ENCODE results near the gene BRSK2.

The BRSK2 gene

DNA sequence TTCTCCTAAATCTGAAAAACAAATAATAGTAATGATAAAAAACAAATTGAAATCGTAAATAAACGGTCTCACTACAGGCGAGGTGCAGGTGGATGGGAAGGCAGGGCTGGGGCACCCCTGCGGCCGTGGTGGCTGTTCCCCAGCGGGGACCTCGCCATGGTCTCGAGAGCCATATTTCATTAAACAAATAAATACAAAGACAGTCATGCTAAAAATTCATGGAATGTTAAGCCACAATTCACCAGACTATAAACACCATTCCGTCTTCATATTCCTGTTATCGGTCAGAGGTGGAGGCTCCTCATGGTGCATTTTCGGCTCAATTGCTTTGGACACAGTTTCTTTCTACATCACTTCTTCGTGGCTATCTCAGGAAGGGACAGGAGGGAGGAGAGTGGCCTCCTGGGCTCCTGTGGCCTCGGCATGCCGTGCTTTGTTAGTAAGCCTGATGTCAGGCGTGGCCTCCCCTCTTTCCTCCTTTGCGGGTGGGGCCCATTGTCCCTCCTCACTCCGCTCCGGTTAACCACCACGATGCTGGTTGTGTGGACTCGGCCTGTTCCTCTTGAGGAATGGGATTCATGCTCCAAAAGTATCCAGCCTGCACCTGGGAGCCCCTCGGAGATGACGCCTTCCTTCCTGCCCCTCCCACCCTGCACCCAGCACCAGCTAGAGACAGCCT is 16.1 kb upstream of the BRSK2 start:
- POLR2A ChIA-PET, result interaction anchor here (0.7 to 1.3 kb wide), 2 partner anchors 9 kb away, joined by 3 to 4 read pairs; no protein-coding TSS in a partner anchor

DNA sequence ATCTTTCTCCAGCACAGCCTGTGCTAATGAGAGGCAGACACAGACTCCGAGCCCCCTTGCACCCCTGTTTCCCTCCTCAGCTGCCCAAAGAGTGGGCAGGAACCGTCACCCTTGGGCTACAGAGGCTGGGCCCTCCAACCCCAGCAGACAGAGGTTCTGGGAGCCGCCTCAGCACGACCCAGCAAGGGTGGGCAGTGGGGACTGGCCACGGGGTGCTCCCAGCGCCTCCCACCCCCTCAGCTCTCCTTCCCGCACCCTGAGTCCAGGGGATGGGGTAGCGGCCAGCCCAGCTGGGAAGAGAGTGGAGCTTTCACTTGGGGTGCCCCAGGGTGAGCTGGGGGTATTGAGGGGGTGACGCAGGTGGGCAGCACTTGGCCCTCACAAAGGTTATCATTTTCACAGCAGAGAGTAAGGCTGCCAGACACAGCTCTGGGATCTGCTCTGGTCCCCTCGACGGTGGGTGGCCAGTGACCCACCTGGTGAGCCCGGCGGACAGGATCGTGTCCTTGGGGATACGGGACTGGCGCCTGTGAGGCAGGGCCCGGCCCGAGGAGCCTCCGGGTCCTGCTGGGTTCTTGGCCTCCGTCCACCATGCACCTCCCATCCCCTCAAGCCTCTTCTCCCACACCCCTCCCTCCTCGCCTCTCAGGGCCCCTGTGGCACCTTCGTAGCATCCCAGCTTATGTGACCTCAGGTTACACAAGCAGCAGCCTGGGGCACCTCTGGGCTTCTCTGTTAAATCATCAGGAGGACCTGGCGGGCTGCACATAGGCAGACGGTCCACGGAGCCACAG is 14.4 kb upstream of the BRSK2 start:
- DNase-seq (ENCODE audit: extremely low spot score), result no peak
- ChIA-PET CTCF (no interaction called here), POLR2A (no interaction called here)
- no peak for TF ChIP-seq NFRKB (IDR thresholded peaks at IDR 0.05)
- TF ChIP-seq FOXM1 (IDR thresholded peaks at IDR 0.05; ENCODE audit: borderline replicate concordance), result no peak
- no peak for TF ChIP-seq FOXA1 (IDR thresholded peaks at IDR 0.05)
- no peak for TF ChIP-seq TARDBP (IDR thresholded peaks at IDR 0.05)
- TF ChIP-seq ZNF384 (IDR thresholded peaks at IDR 0.05), result no peak
- TF ChIP-seq LEF1 (IDR thresholded peaks at IDR 0.05; ENCODE audit: borderline replicate concordance), result no peak
- TF ChIP-seq ARNT (IDR thresholded peaks at IDR 0.05), result no peak
- TF ChIP-seq BHLHE40 (IDR thresholded peaks at IDR 0.05; ENCODE audit: borderline replicate concordance), result no peak
- no peak for TF ChIP-seq FOXK2 (IDR thresholded peaks at IDR 0.05)
- TF ChIP-seq, protein P1, sequence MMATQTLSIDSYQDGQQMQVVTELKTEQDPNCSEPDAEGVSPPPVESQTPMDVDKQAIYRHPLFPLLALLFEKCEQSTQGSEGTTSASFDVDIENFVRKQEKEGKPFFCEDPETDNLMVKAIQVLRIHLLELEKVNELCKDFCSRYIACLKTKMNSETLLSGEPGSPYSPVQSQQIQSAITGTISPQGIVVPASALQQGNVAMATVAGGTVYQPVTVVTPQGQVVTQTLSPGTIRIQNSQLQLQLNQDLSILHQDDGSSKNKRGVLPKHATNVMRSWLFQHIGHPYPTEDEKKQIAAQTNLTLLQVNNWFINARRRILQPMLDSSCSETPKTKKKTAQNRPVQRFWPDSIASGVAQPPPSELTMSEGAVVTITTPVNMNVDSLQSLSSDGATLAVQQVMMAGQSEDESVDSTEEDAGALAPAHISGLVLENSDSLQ (IDR thresholded peaks at IDR 0.05), result no peak
- no peak for TF ChIP-seq L3MBTL2 (conservative IDR thresholded peaks at IDR 0.05)
- no peak for TF ChIP-seq SP1 (IDR thresholded peaks at IDR 0.05)
- no peak for TF ChIP-seq ELF4 (IDR thresholded peaks at IDR 0.05)
- no peak for TF ChIP-seq HDGF (IDR thresholded peaks at IDR 0.05; ENCODE audit: borderline replicate concordance)
- no peak for TF ChIP-seq SUZ12 (IDR thresholded peaks at IDR 0.05)
- TF ChIP-seq CTBP1 (IDR thresholded peaks at IDR 0.05; ENCODE audit: borderline replicate concordance), result no peak

More for the DNA sequence above, 16.1 kb upstream of the BRSK2 start:
- CTCF ChIA-PET, result interaction anchor here (0.9 kb wide), 1 partner anchor 8 kb away, joined by 3 read pairs; no protein-coding TSS in a partner anchor
- TF ChIP-seq ELF4 (IDR thresholded peaks at IDR 0.05), result no peak
- no peak for TF ChIP-seq FOXA1 (IDR thresholded peaks at IDR 0.05)
- TF ChIP-seq LEF1 (IDR thresholded peaks at IDR 0.05; ENCODE audit: borderline replicate concordance), result no peak
- TF ChIP-seq FOXM1 (IDR thresholded peaks at IDR 0.05; ENCODE audit: borderline replicate concordance), result no peak
- no peak for TF ChIP-seq SP1 (IDR thresholded peaks at IDR 0.05)
- no peak for TF ChIP-seq BHLHE40 (IDR thresholded peaks at IDR 0.05; ENCODE audit: borderline replicate concordance)
- TF ChIP-seq L3MBTL2 (conservative IDR thresholded peaks at IDR 0.05), result no peak
- TF ChIP-seq ZNF384 (IDR thresholded peaks at IDR 0.05), result no peak
- TF ChIP-seq NFRKB (IDR thresholded peaks at IDR 0.05), result no peak
- no peak for TF ChIP-seq TARDBP (IDR thresholded peaks at IDR 0.05)
- no peak for TF ChIP-seq SUZ12 (IDR thresholded peaks at IDR 0.05)
- TF ChIP-seq FOXK2 (IDR thresholded peaks at IDR 0.05), result no peak
- DNase-seq (ENCODE audit: extremely low spot score), result no peak

DNA sequence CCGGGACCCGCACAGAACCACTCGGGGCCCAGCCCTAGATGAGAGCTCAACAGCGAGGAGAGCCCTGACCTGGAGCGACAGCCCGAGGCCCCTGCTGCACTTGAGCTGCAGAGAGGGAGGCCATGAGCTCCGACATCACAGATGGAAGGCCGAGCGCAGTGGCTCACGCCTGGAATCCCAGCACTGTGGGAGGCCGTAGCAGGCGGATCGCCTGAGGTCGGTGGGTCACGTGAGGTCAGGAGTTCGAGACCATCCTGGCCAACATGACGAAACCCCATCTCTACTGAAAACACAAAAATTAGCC is 13.8 kb upstream of the BRSK2 start:
- POLR2A ChIA-PET, result no interaction called here
- CTCF ChIA-PET, result no interaction called here
- no peak for DNase-seq (ENCODE audit: extremely low spot score)
- TF ChIP-seq, protein P1 (IDR thresholded peaks at IDR 0.05), result no peak
- no peak for TF ChIP-seq HDGF (IDR thresholded peaks at IDR 0.05; ENCODE audit: borderline replicate concordance)
- TF ChIP-seq TARDBP (IDR thresholded peaks at IDR 0.05), result no peak

DNA sequence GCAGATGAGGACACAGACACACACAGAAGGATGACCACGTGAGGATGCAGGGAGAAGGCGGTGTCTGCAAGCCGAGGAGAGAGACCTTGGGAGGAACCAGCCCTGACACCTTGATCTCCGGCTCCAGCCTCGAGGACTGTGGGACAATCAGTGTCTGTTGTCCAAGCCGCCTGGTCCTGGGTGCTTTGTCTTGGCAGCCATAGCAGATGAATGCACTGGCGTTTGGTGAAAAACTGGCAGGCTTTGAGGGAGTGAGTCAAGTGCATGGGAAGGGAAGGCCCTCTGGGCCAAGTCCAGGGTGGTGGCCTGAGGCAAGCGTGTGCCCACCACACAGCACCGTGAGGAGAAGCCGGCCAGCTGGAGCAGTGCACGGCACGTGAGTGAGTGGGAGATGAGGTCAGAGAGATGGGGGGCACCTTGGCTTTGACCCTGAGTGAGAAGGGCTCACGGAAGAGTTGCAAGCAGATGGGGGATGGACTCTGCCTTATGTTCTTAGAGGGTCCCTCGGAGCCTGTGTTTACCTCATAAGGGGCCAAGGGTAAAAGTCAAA is 12.4 kb upstream of the BRSK2 start:
- CTCF ChIA-PET, result no interaction called here
- no peak for DNase-seq (ENCODE audit: extremely low spot score)
- TF ChIP-seq LEF1 (IDR thresholded peaks at IDR 0.05; ENCODE audit: borderline replicate concordance) (no peak), CTBP1 (IDR thresholded peaks at IDR 0.05; ENCODE audit: borderline replicate concordance) (no peak), SP1 (IDR thresholded peaks at IDR 0.05) (no peak), BHLHE40 (IDR thresholded peaks at IDR 0.05; ENCODE audit: borderline replicate concordance) (no peak), L3MBTL2 (conservative IDR thresholded peaks at IDR 0.05) (no peak), FOXA1 (IDR thresholded peaks at IDR 0.05) (no peak), ZNF384 (IDR thresholded peaks at IDR 0.05) (no peak)
- POLR2A ChIA-PET, result no interaction called here

DNA sequence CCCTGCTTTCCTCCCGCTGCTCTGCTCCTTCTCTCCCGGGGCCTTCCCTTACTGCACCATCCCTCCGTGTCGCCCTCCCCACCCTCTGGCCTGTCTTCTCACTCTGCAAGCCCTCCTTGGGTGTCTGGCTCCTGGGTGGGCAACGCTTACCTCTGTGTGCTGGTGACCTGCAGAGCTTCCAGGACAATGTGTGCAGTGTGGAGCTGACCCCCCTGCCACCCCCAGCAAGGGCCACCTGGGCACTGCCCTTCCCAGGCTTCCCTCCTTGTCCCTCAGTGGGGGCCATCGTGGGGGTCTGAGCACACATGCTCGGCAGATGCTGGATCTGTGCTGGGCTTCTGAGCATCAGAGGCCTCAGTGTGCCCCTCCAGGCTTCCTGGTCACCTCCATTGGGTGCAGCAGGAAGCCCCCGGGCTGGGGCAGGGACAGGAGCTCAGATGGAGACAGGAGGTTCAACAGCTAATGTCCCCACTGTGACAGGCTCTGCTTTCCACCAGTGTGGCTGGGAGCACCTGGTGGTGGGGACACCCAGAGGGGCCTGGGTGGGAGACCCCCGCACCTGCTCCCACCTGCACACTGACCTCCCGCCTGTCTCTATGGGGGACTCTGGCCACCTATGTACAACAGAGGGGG is 7.8 kb upstream of the BRSK2 start:
- ChIA-PET CTCF (interaction anchor here (0.9 kb wide), 1 partner anchor 9 kb away, joined by 3 read pairs; no protein-coding TSS in a partner anchor), POLR2A (interaction anchor here (0.7 to 2.2 kb wide), 2 partner anchors 10 to 31 kb away, joined by 3 to 10 read pairs; no protein-coding TSS in a partner anchor)
- no peak for DNase-seq (ENCODE audit: extremely low spot score)
- TF ChIP-seq LEF1 (IDR thresholded peaks at IDR 0.05; ENCODE audit: borderline replicate concordance) (no peak), L3MBTL2 (conservative IDR thresholded peaks at IDR 0.05) (no peak), FOXK2 (IDR thresholded peaks at IDR 0.05) (no peak), BHLHE40 (IDR thresholded peaks at IDR 0.05; ENCODE audit: borderline replicate concordance) (no peak), FOXM1 (IDR thresholded peaks at IDR 0.05; ENCODE audit: borderline replicate concordance) (no peak), ZNF384 (IDR thresholded peaks at IDR 0.05) (no peak), TARDBP (IDR thresholded peaks at IDR 0.05) (no peak), FOXA1 (IDR thresholded peaks at IDR 0.05) (no peak), SP1 (IDR thresholded peaks at IDR 0.05) (no peak), NFRKB (IDR thresholded peaks at IDR 0.05) (no peak), SUZ12 (IDR thresholded peaks at IDR 0.05) (no peak)
- TF ChIP-seq, protein P1 (IDR thresholded peaks at IDR 0.05), result no peak
